DMS114 treated with DMSO at 0.1 percent for 48 hours (cell line): ENCODE data around the gene SCIMP.
"Not testable (repeated sequence)": the region's sequence is repeated elsewhere in the genome, so short reads cannot be mapped to it uniquely, and the experiment has no call there.

Experiments used
- DNase-seq: peaks from one replicate; lab custom pipeline; 2025; ENCODE audit not compliant: unreplicated experiment; lab: John Stamatoyannopoulos, UW

SCIMP gene

GRCh38 chr17:5191541-5192417 lies 42.9 kb downstream of the SCIMP start, which contains the start of gene ZNF594:
Gene ZNF594, minus strand, starts transcription at chr17:5191868. Its CDS starts 7,612 bp downstream, at chr17:5184256.
- peak; percentile 88 for DNase-seq

- no peak for DNase-seq
Observed at GRCh38 chr17:5184288-5184687, 50.4 kb downstream of the SCIMP start.

GRCh38 chr17:5183410-5183793 lies 51.3 kb downstream of the SCIMP start:
- DNase-seq = no peak

- DNase-seq = no peak
Observed at GRCh38 chr17:5182597-5183409, 51.9 kb downstream of the SCIMP start.

- DNase-seq = no peak
Observed at GRCh38 chr17:5181509-5182305, 53.0 kb downstream of the SCIMP start.

GRCh38 chr17:5179003-5179402 lies 55.7 kb downstream of the SCIMP start:
- no peak for DNase-seq

DNA sequence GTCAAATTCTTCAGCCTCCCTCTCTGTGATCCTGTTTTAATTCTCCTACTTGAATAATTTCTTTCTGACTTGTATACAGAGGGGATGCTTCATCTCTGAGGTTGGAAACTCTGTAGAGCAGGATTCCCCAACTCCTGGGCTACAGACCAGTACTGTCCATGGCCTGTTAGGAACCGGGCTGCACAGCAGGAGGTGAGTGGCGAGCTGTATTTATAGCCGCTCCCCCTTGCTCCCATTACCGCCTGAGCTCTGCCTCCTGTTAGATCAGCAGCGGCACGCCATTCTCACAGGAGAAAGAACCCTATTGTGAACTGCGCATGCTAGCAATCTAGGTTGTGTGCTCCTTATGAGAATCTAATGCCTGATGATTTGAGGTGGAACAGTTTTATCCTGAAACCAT lies 59.6 kb downstream of the SCIMP start:
- not testable (repeated sequence) for DNase-seq

GRCh38 chr17:5165791-5166564 lies 68.7 kb downstream of the SCIMP start:
- DNase-seq = not testable (repeated sequence)

DNA sequence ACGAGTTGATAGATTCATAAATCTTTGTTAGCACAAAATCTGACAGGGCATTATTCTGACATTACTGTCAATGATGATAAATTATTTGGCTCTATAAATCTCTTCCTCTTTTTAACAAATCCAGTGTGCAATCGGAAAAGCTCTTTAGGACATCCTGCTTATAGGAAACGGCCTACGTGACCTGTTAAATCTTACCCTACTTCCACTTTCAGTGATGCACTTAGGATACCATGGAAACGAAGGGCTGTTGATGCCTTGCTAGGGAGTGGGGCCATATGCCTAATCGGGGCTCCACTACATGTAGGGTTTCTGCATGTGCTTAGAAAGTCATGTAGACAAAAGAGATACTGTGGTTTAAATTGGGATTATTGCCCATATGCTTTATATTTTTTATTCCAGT lies 70.2 kb downstream of the SCIMP start:
- DNase-seq = no peak

DNA sequence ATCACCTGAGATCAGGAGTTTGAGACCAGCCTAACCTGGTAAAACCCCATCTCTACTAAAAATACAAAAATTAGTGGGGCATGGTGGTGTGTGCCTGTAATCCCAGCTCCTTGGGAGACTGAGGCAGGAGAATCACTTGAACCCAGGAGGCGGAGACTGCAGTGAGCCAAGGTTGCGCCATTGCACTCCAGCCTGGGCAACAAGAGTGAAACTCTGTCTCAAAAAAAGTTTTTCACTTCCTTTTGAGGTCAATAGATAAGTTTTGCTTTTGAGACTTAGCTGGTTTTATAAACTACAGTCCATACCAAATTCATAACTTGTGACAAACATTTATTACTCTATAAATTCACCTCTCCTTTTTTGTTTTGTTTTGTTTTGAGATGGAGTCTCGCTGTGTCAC lies 72.9 kb downstream of the SCIMP start:
- DNase-seq = not testable (repeated sequence)

DNA sequence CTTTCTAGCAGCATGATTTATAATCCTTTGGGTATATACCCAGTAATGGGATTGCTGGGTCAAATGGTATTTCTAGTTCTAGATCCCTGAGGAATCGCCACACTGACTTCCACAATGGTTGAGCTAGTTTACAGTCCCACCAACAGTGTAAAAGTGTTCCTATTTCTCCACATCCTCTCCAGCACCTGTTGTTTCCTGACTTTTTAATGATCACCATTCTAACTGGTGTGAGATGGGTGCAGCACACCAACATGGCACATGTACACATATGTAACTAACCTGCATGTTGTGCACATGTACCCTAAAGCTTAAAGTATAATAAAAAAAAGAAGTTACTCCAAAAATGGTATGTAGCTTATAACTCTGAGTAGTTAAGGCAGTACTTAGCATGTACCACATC lies 74.0 kb downstream of the SCIMP start:
- not testable (repeated sequence) for DNase-seq
